ENCODE data around the gene LBH. TPM values are rescaled to one million over a fixed set of nuclear protein-coding genes. Genes with fewer than 3 reads are reported as not detected.

Gene LBH
- total RNA-seq, 1 donor from 2014 or later: 83.7 TPM

- Histone ChIP-seq H3K4me3 (ENCODE audit: low read depth, low read length) (no peak overlapping the region), H3K36me3 (ENCODE audit: control insufficient read depth, insufficient read depth, low read length) (peaks cover 2% of the 10 kb centered on the region), H3K27me3 (ENCODE audit: control insufficient read depth, insufficient read depth, low read length) (no peaks in the 10 kb centered on the region)
- no peak for DNase-seq (ENCODE audit: low read depth)
- TF ChIP-seq CTCF (IDR thresholded peaks at IDR 0.05; ENCODE audit: insufficient read depth, low read length, poor library complexity, severe bottlenecking): no peak
These were observed 23.3 kb downstream of the LBH start for GRCh38 chr2:30254685-30255001.

- peaks cover 2% of the 10 kb centered on the region for H3K36me3 ChIP-seq (ENCODE audit: control insufficient read depth, insufficient read depth, low read length)
- no peaks in the 10 kb centered on the region for H3K27me3 ChIP-seq (ENCODE audit: control insufficient read depth, insufficient read depth, low read length)
- TF ChIP-seq CTCF (IDR thresholded peaks at IDR 0.05; ENCODE audit: insufficient read depth, low read length, poor library complexity, severe bottlenecking): no peak
- H3K4me3 ChIP-seq (ENCODE audit: low read depth, low read length): no peak overlapping the region
- no peak for DNase-seq (ENCODE audit: low read depth)
These were observed 23.7 kb downstream of the LBH start for GRCh38 chr2:30255026-30255425.

- TF ChIP-seq CTCF (IDR thresholded peaks at IDR 0.05; ENCODE audit: insufficient read depth, low read length, poor library complexity, severe bottlenecking): no peak
- H3K36me3 ChIP-seq (ENCODE audit: control insufficient read depth, insufficient read depth, low read length): peaks cover 2% of the 10 kb centered on the region
- H3K27me3 ChIP-seq (ENCODE audit: control insufficient read depth, insufficient read depth, low read length): no peaks in the 10 kb centered on the region
- no peak overlapping the region for H3K4me3 ChIP-seq (ENCODE audit: low read depth, low read length)
- DNase-seq (ENCODE audit: low read depth): no peak
These were observed 24.4 kb downstream of the LBH start for GRCh38 chr2:30255466-30256408.

- DNase-seq (ENCODE audit: low read depth): no peak
- Histone ChIP-seq H3K4me3 (ENCODE audit: low read depth, low read length) (no peak overlapping the region), H3K27me3 (ENCODE audit: control insufficient read depth, insufficient read depth, low read length) (no peaks in the 10 kb centered on the region), H3K36me3 (ENCODE audit: control insufficient read depth, insufficient read depth, low read length) (peaks cover 2% of the 10 kb centered on the region)
- no peak for TF ChIP-seq CTCF (IDR thresholded peaks at IDR 0.05; ENCODE audit: insufficient read depth, low read length, poor library complexity, severe bottlenecking)
These were observed 26.2 kb downstream of the LBH start for GRCh38 chr2:30257266-30258214.

- no peak overlapping the region for H3K4me3 ChIP-seq (ENCODE audit: low read depth, low read length)
- no peak for DNase-seq (ENCODE audit: low read depth)
- H3K36me3 ChIP-seq (ENCODE audit: control insufficient read depth, insufficient read depth, low read length): peaks cover 2% of the 10 kb centered on the region
- H3K27me3 ChIP-seq (ENCODE audit: control insufficient read depth, insufficient read depth, low read length): no peaks in the 10 kb centered on the region
- TF ChIP-seq CTCF (IDR thresholded peaks at IDR 0.05; ENCODE audit: insufficient read depth, low read length, poor library complexity, severe bottlenecking): no peak
These were observed 27.7 kb downstream of the LBH start for GRCh38 chr2:30259071-30259470.
